Trophoblast cell (in vitro differentiated cells and primary cell): ENCODE measurements around the gene TCF21.

ENCODE experiments used
- DNase-seq, 2 donors: peaks; one replicate each; pipeline ENCODE4 v3.0.0-alpha.2; 2016
- H2AFZ ChIP-seq: 2 replicates; pipeline ENCODE4 v1.6.1; 2013; ENCODE audit warnings: low read length, moderate library complexity, mild to moderate bottlenecking; ENCODE audit not compliant: insufficient read depth, poor library complexity
- H2AK5ac ChIP-seq: 2 replicates; pipeline ENCODE4 v1.6.1; 2013; ENCODE audit warnings: mild to moderate bottlenecking, low read length
- H2BK120ac ChIP-seq: 2 replicates; pipeline ENCODE4 v1.6.1; 2013; ENCODE audit warnings: low read length, mild to moderate bottlenecking, moderate library complexity; ENCODE audit not compliant: insufficient read depth, poor library complexity
- H2BK12ac ChIP-seq: 2 replicates; pipeline ENCODE4 v1.6.1; 2013; ENCODE audit warnings: mild to moderate bottlenecking, low read length, moderate library complexity
- H2BK5ac ChIP-seq: 2 replicates; pipeline ENCODE4 v1.6.1; 2013; ENCODE audit warnings: low read length, low read depth, moderate library complexity, mild to moderate bottlenecking; ENCODE audit not compliant: poor library complexity
- H3K14ac ChIP-seq: 2 replicates; pipeline ENCODE4 v1.6.1; 2013; ENCODE audit warnings: mild to moderate bottlenecking, low read length
- H3K18ac ChIP-seq: 2 replicates; pipeline ENCODE4 v1.6.1; 2013; ENCODE audit warnings: mild to moderate bottlenecking, low read length
- H3K23ac ChIP-seq: 2 replicates; pipeline ENCODE4 v1.6.1; 2013; ENCODE audit warnings: low read length
- H3K27ac ChIP-seq: 2 replicates; pipeline ENCODE4 v1.5.1; 2013; ENCODE audit warnings: low read depth, mild to moderate bottlenecking, inconsistent platforms, low read length, moderate library complexity
- H3K27me3 ChIP-seq: 2 replicates; pipeline ENCODE4 v1.6.1; 2013; ENCODE audit warnings: inconsistent platforms, mild to moderate bottlenecking, low read length, moderate library complexity; ENCODE audit not compliant: insufficient read depth
- H3K36me3 ChIP-seq, 2 experiments: 1 replicate in 1 of 2; 2 replicates in 1 of 2; pipeline ENCODE4 v1.6.1; 2013; ENCODE audit warnings: low read length in 2 of 2, mild to moderate bottlenecking in 2 of 2, moderate library complexity in 1 of 2; ENCODE audit not compliant: insufficient read depth in 2 of 2, control insufficient read depth in 1 of 2
- H3K4ac ChIP-seq: 2 replicates; pipeline ENCODE4 v1.6.1; 2013; ENCODE audit warnings: low read depth, mild to moderate bottlenecking, low read length, moderate library complexity
- H3K4me1 ChIP-seq, 2 experiments: 1 replicate in 1 of 2; 2 replicates in 1 of 2; pipeline ENCODE4 v1.6.1; 2013; ENCODE audit warnings: low read length in 2 of 2, mild to moderate bottlenecking in 2 of 2, moderate library complexity in 1 of 2; ENCODE audit not compliant: insufficient read depth in 2 of 2, control insufficient read depth in 1 of 2
- H3K4me2 ChIP-seq: 2 replicates; pipeline ENCODE4 v1.6.1; 2013; ENCODE audit warnings: inconsistent platforms, mild to moderate bottlenecking, low read length, moderate library complexity
- H3K4me3 ChIP-seq: 2 replicates; pipeline ENCODE4 v1.5.1; 2013; ENCODE audit warnings: mild to moderate bottlenecking, low read depth, low read length, inconsistent platforms
- H3K79me1 ChIP-seq: one replicate; pipeline ENCODE4 v1.6.1; 2013; ENCODE audit warnings: low read length
- H3K79me2 ChIP-seq: 2 replicates; pipeline ENCODE4 v1.6.1; 2013; ENCODE audit warnings: low read length, mild to moderate bottlenecking; ENCODE audit not compliant: control insufficient read depth, insufficient read depth, poor library complexity
- H3K9ac ChIP-seq: 2 replicates; pipeline ENCODE4 v1.6.1; 2013; ENCODE audit warnings: mild to moderate bottlenecking, low read length
- H3K9me3 ChIP-seq: 2 replicates; pipeline ENCODE4 v1.6.1; 2013; ENCODE audit warnings: low read depth, mild to moderate bottlenecking, control low read depth, inconsistent platforms, low read length; ENCODE audit not compliant: insufficient read depth
- H4K12ac ChIP-seq: 2 replicates; pipeline ENCODE4 v1.6.1; 2013; ENCODE audit warnings: low read depth, mild to moderate bottlenecking, low read length, moderate library complexity
- H4K8ac ChIP-seq: 2 replicates; pipeline ENCODE4 v1.6.1; 2013; ENCODE audit warnings: low read depth, mild to moderate bottlenecking, low read length, moderate library complexity
- H4K91ac ChIP-seq: one replicate; pipeline ENCODE4 v1.6.1; 2013; ENCODE audit warnings: low read depth, mild to moderate bottlenecking, low read length, moderate library complexity
- WGBS: extraction: QIAGEN DNeasy Blood & Tissue Kit; methylation state at CpG from one replicate; pipeline ENCODE4 v1.1.7; 2013; ENCODE audit warnings: missing lambda C conversion rate; ENCODE audit not compliant: insufficient read length, insufficient coverage; ENCODE audit errors: extremely low coverage; 5-methylcytosine and 5-hydroxymethylcytosine counted together

The TCF21 gene

GRCh38 chr6:133854041-133854363 is 34.9 kb upstream of the TCF21 start:
- Histone ChIP-seq H3K4ac (no peak overlapping the region), H4K12ac (no peak overlapping the region), H2AFZ (no peak overlapping the region), H2BK12ac (no peak overlapping the region), H3K14ac (no peak overlapping the region), H3K9ac (no peak overlapping the region), H2BK5ac (no peak overlapping the region), H3K79me1 (no peaks in the 10 kb centered on the region), H2BK120ac (no peak overlapping the region), H3K18ac (no peak overlapping the region), H3K36me3 (no peaks in the 10 kb centered on the region), H4K91ac (no peak overlapping the region), H4K8ac (no peak overlapping the region), H3K4me3 (no peak overlapping the region), H3K27ac (no peak overlapping the region), H3K4me1 (peaks cover 3 to 6% of the 10 kb centered on the region in 2 experiments), H2AK5ac (no peak overlapping the region), H3K9me3 (no peaks in the 10 kb centered on the region), H3K4me2 (no peak overlapping the region), H3K27me3 (peaks cover 16% of the 10 kb centered on the region), H3K79me2 (no peaks in the 10 kb centered on the region), H3K23ac (no peak overlapping the region)
- no CpG with 5 or more reads among the region's 12 CpGs for WGBS
- DNase-seq, result no peak

DNA sequence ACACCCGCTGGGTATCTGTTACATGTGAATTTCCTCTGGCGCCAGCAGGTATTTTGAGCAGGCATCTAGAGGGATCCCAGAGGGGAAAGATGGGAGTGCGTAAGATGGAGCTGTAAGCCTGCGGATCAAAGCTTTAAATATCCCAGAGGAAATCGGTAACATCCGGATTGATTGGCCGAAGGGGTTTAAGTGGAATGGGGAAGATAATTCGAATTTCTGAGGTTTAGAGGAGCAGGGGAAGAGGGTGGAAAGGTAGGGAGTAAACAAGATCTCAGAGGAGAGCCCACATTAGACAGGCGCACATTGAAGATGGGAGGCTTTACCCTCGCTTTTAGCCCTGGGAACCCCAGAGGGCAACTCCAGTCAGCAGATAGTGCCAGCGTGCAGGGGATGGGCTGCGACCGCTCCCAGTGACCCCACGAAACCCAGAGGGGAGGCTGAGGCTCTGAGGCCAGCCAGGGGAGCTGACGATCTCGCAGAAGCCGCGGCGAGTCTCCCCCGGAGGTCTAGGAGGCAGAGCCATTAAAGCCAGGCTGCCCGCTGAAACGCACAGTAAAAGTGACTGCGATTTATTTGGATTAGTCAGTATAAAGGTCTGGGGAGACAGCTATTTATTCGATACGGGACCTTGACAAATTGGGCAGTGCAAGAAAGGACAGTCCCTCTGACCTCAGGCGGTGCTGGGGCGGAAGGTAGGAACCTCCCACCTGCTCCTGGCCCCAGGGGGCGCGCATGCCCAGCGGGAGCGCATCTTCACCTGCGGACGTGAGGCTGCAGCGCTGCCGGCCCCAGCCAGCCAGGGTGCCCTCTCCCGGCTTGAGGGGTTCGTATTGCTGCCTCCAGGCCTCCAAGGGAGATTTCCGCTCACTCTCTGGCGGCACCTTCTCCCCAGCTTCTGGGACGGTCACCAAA is 34.3 kb upstream of the TCF21 start:
- Histone ChIP-seq H2AFZ (no peak overlapping the region), H3K27ac (no peak overlapping the region), H2BK12ac (no peak overlapping the region), H4K91ac (no peak overlapping the region), H2BK5ac (no peak overlapping the region), H3K4me2 (peak overlapping the region; percentile 79), H3K4me1 (peaks cover 3 to 6% of the 10 kb centered on the region in 2 experiments), H3K9me3 (no peaks in the 10 kb centered on the region), H3K79me2 (no peaks in the 10 kb centered on the region), H4K8ac (no peak overlapping the region), H3K4me3 (peak overlapping the region; percentile 51), H3K4ac (no peak overlapping the region), H3K23ac (no peak overlapping the region), H3K14ac (no peak overlapping the region), H3K27me3 (peaks cover 16% of the 10 kb centered on the region), H3K18ac (no peak overlapping the region), H3K9ac (no peak overlapping the region), H2BK120ac (no peak overlapping the region), H4K12ac (no peak overlapping the region), H2AK5ac (no peak overlapping the region), H3K79me1 (no peaks in the 10 kb centered on the region), H3K36me3 (no peaks in the 10 kb centered on the region)
- no CpG with 5 or more reads among the region's 40 CpGs for WGBS
- DNase-seq, result no peak

DNA sequence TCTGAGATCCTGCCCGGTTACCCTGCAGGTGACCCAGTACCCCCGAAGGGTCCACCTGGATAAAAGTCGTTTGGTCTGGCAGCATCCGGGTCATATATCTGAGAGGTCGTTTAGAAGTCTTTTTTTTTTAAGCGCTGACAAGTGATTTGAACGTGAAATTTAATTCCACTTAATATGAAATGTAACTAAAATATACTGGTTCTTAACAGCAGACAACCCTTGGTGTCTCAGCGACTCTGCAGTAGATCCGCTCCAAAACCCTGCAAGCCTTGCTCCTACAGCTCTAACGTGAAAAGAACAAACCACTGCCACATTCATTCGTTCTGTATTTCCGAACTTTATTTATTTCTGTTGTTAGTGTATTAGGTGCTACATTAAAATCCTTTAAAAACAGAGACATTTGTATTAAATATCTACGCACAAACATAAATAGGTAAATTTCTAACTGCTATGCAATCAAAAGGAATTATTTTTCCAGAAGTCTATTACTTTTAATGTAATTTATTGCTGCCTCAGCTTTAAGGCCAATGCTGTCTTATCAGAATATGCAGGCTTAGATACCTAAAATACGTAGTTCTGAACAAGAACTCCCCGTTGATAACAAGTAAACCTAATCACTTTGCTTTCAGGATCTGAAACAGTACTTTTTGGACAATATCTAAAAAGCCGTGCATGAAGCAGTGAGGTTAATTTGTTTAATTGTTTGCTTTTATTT is 33.5 kb upstream of the TCF21 start:
- DNase-seq, result no peak
- no peak overlapping the region for H4K12ac ChIP-seq
- H3K79me1 ChIP-seq, result no peaks in the 10 kb centered on the region
- H3K9ac ChIP-seq, result no peak overlapping the region
- peaks cover 16% of the 10 kb centered on the region for H3K27me3 ChIP-seq
- no peak overlapping the region for H2BK5ac ChIP-seq
- no peak overlapping the region for H3K23ac ChIP-seq
- no peak overlapping the region for H3K27ac ChIP-seq
- no peaks in the 10 kb centered on the region for H3K36me3 ChIP-seq
- no peak overlapping the region for H3K4me3 ChIP-seq
- WGBS, result no CpG with 5 or more reads among the region's 16 CpGs
- H4K8ac ChIP-seq, result no peak overlapping the region
- no peak overlapping the region for H2BK120ac ChIP-seq
- H3K79me2 ChIP-seq, result no peaks in the 10 kb centered on the region
- no peak overlapping the region for H3K4ac ChIP-seq
- H2AFZ ChIP-seq, result no peak overlapping the region
- no peak overlapping the region for H3K18ac ChIP-seq
- no peak overlapping the region for H3K14ac ChIP-seq
- H2AK5ac ChIP-seq, result no peak overlapping the region
- H3K9me3 ChIP-seq, result no peaks in the 10 kb centered on the region
- no peak overlapping the region for H2BK12ac ChIP-seq
- H4K91ac ChIP-seq, result no peak overlapping the region
- H3K4me2 ChIP-seq, result peak overlapping the region; percentile 79
- H3K4me1 ChIP-seq, result peaks cover 3 to 6% of the 10 kb centered on the region in 2 experiments

- H3K4ac ChIP-seq, result no peak overlapping the region
- no peak overlapping the region for H3K14ac ChIP-seq
- no peak overlapping the region for H2AFZ ChIP-seq
- no peak overlapping the region for H3K9ac ChIP-seq
- no peak overlapping the region for H2AK5ac ChIP-seq
- H2BK5ac ChIP-seq, result no peak overlapping the region
- no peak overlapping the region for H3K18ac ChIP-seq
- H3K79me1 ChIP-seq, result no peaks in the 10 kb centered on the region
- no CpG with 5 or more reads among the region's 3 CpGs for WGBS
- no peak for DNase-seq
- no peak overlapping the region for H2BK120ac ChIP-seq
- peaks cover 16% of the 10 kb centered on the region for H3K27me3 ChIP-seq
- H4K91ac ChIP-seq, result no peak overlapping the region
- peaks cover 3 to 6% of the 10 kb centered on the region in 2 experiments for H3K4me1 ChIP-seq
- no peak overlapping the region for H2BK12ac ChIP-seq
- H3K9me3 ChIP-seq, result no peaks in the 10 kb centered on the region
- H4K8ac ChIP-seq, result no peak overlapping the region
- no peak overlapping the region for H3K27ac ChIP-seq
- no peak overlapping the region for H3K4me3 ChIP-seq
- no peak overlapping the region for H3K4me2 ChIP-seq
- H3K79me2 ChIP-seq, result no peaks in the 10 kb centered on the region
- H4K12ac ChIP-seq, result no peak overlapping the region
- no peaks in the 10 kb centered on the region for H3K36me3 ChIP-seq
- H3K23ac ChIP-seq, result no peak overlapping the region
Measured at GRCh38 chr6:133855991-133856370, 32.9 kb upstream of the TCF21 start.
